Ovary (tissue), 3 donors: ENCODE results near the gene BBS9.

Source experiments
- CTCF ChIP-seq, 3 donors: fragments of 450-650 bp in 2 of 3; fragments of 200-600 bp in 1 of 3; IDR thresholded peaks; one replicate each; pipeline versions ENCODE4 v1.5.1 to v1.8.0; 2016 to 2022; ENCODE audit warnings: antibody characterized with exemption in 3 of 3, mild to moderate bottlenecking in 1 of 3
- EP300 ChIP-seq: sonication (generic); formaldehyde crosslinking; IDR thresholded peaks from one replicate; pipeline ENCODE4 v1.6.1; 2017; ENCODE audit warnings: antibody characterized with exemption
- POLR2A ChIP-seq: fragments of 450-650 bp; IDR thresholded peaks from one replicate; pipeline ENCODE4 v1.6.1; 2017; ENCODE audit warnings: antibody characterized with exemption, mild to moderate bottlenecking, moderate library complexity
- donor health status: DM: no; HTN: no; CAD: no.

- no peak for TF ChIP-seq POLR2A
- no peak for TF ChIP-seq EP300
- no peak for TF ChIP-seq CTCF (IDR thresholded peaks at IDR 0.05)
Observed at GRCh38 chr7:33614357-33615117, 485.2 kb downstream of the BBS9 start.
